Fibroblast of lung (primary cell): ENCODE measurements around the gene DPP6.

ENCODE experiments used
- CTCF ChIP-seq, 2 donors: IDR thresholded peaks in 1 of 2; conservative IDR thresholded peaks in 1 of 2; 1 replicate in 1 of 2; 2 replicates in 1 of 2; pipeline ENCODE4 v1.5.1; 2011 to 2012; ENCODE audit warnings: low read length in 2 of 2, control low read depth in 1 of 2, inconsistent platforms in 1 of 2, low read depth in 1 of 2, mild to moderate bottlenecking in 1 of 2
- EZH2 ChIP-seq: IDR thresholded peaks from 2 replicates; pipeline ENCODE4 v1.5.1; 2012; ENCODE audit warnings: low read length, control low read depth, mild to moderate bottlenecking; ENCODE audit errors: missing control alignments

- TF ChIP-seq CTCF (conservative IDR thresholded peaks at IDR 0.05 in 1 of 2, IDR thresholded peaks at IDR 0.05 in 1 of 2; ENCODE audit: low read depth in 1 of 2, low read length in 2 of 2) (no peak), EZH2 (no peak)
Measured at GRCh38 chr7:154304740-154305700, 252.8 kb downstream of the DPP6 start.
